HCT116 (cell line): ENCODE measurements around the gene SH3BGRL3.

Experiments used
- CEBPB ChIP-seq: IDR thresholded peaks from 2 replicates; pipeline ENCODE4 v1.6.1; 2012; ENCODE audit warnings: low read depth
- EZH2 ChIP-seq: fragments of 200-600 bp; sonication (generic); IDR thresholded peaks from 2 replicates; pipeline ENCODE4 v1.6.1; 2017; ENCODE audit warnings: antibody characterized with exemption, mixed run types
- EZH2phosphoT487 ChIP-seq: fragments of 200-600 bp; IDR thresholded peaks from 2 replicates; pipeline ENCODE4 v1.6.1; 2018; ENCODE audit warnings: antibody characterized with exemption, borderline replicate concordance
- POLR2A ChIP-seq: IDR thresholded peaks from 2 replicates; pipeline ENCODE4 v1.7.0; 2011; ENCODE audit warnings: borderline replicate concordance; ENCODE audit not compliant: insufficient read depth, insufficient read length; ENCODE audit errors: extremely low read depth
- POLR2AphosphoS5 ChIP-seq: IDR thresholded peaks from 2 replicates; pipeline ENCODE4 v1.6.1; 2011; ENCODE audit warnings: mild to moderate bottlenecking, low read depth, low read length, moderate library complexity
- SIN3A ChIP-seq: IDR thresholded peaks from 2 replicates; pipeline ENCODE4 v1.6.1; 2012; ENCODE audit warnings: low read depth
- YY1 ChIP-seq: IDR thresholded peaks from 2 replicates; pipeline ENCODE4 v1.6.1; 2011; ENCODE audit warnings: low read length, low read depth, moderate library complexity, mild to moderate bottlenecking; ENCODE audit not compliant: insufficient replicate concordance; ENCODE audit errors: extremely low read depth
- ZFX ChIP-seq: fragments of 450-650 bp; IDR thresholded peaks from 2 replicates; pipeline ENCODE4 v1.6.1; 2017
- ZNF274 ChIP-seq: fragments of 200-500 bp; sonication (Bioruptor generic); IDR thresholded peaks from 2 replicates; pipeline ENCODE4 v1.6.1; 2014; ENCODE audit warnings: mild to moderate bottlenecking, low read depth, low read length, inconsistent platforms
- TF ChIP-seq, protein P1 (sequence below): IDR thresholded peaks from 2 replicates; pipeline ENCODE4 v1.6.1; 2011; ENCODE audit warnings: mild to moderate bottlenecking, low read length, moderate library complexity; ENCODE audit not compliant: insufficient replicate concordance; ENCODE audit errors: extremely low read depth
- TF ChIP-seq, protein P2 (sequence below), 3 experiments: fragments of 200-600 bp in 1 of 3; sonication (generic) in 1 of 3; IDR thresholded peaks in 2 of 3; conservative IDR thresholded peaks in 1 of 3; 2 replicates each; pipeline ENCODE4 v1.5.1; 2012 to 2017; ENCODE audit warnings: low read depth in 2 of 3, low read length in 2 of 3, antibody characterized with exemption in 1 of 3, borderline replicate concordance in 1 of 3, control low read depth in 1 of 3, mild to moderate bottlenecking in 1 of 3, mixed read lengths in 1 of 3, mixed run types in 1 of 3, moderate library complexity in 1 of 3; ENCODE audit not compliant: insufficient read depth in 1 of 3
- TF ChIP-seq, protein P3 (sequence below): IDR thresholded peaks from 2 replicates; pipeline ENCODE4 v1.6.1; 2012

DNA sequence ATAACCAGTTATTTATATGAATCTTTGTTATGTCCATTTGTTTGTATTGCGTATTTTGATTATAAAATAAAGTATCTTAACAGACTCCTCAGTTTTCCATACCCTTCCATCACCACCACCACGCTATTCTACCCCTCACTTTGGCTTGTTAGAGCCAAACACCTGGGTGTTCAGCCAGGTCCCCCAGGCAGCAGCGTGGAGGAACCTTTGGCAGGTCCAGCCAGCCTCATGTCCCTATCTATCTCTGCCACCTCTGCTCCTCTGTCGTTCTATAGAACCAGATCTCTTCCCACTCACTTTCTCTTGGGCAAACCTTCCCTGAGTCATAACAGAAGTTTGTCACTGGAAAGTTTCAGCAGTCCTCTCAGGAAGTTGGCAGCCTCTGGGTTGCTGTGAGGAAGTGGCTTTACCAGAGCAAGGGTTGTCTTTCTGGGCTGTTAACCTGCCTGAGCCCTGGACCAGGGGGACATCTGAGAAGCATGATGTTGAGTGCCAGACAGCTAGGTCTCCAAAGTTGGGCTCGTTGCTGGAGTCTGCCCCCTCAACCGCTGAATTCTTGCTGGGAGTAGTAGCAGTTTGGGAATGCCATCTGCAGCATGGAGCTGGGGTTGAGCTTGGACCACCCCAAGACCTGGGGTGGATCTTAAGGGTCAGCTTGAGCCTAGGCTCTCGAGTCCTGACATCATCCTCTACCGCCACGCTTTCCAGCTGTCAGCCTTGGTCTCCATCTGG is 996 bp upstream of the SH3BGRL3 start:
- no peak for TF ChIP-seq ZFX
- no peak for TF ChIP-seq SIN3A
- TF ChIP-seq, protein P1, sequence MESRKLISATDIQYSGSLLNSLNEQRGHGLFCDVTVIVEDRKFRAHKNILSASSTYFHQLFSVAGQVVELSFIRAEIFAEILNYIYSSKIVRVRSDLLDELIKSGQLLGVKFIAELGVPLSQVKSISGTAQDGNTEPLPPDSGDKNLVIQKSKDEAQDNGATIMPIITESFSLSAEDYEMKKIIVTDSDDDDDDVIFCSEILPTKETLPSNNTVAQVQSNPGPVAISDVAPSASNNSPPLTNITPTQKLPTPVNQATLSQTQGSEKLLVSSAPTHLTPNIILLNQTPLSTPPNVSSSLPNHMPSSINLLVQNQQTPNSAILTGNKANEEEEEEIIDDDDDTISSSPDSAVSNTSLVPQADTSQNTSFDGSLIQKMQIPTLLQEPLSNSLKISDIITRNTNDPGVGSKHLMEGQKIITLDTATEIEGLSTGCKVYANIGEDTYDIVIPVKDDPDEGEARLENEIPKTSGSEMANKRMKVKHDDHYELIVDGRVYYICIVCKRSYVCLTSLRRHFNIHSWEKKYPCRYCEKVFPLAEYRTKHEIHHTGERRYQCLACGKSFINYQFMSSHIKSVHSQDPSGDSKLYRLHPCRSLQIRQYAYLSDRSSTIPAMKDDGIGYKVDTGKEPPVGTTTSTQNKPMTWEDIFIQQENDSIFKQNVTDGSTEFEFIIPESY: no peak
- TF ChIP-seq, protein P2, sequence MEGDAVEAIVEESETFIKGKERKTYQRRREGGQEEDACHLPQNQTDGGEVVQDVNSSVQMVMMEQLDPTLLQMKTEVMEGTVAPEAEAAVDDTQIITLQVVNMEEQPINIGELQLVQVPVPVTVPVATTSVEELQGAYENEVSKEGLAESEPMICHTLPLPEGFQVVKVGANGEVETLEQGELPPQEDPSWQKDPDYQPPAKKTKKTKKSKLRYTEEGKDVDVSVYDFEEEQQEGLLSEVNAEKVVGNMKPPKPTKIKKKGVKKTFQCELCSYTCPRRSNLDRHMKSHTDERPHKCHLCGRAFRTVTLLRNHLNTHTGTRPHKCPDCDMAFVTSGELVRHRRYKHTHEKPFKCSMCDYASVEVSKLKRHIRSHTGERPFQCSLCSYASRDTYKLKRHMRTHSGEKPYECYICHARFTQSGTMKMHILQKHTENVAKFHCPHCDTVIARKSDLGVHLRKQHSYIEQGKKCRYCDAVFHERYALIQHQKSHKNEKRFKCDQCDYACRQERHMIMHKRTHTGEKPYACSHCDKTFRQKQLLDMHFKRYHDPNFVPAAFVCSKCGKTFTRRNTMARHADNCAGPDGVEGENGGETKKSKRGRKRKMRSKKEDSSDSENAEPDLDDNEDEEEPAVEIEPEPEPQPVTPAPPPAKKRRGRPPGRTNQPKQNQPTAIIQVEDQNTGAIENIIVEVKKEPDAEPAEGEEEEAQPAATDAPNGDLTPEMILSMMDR (IDR thresholded peaks at IDR 0.05 in 2 of 3, conservative IDR thresholded peaks at IDR 0.05 in 1 of 3; ENCODE audit: borderline replicate concordance in 1 of 3, insufficient read depth in 1 of 3, low read depth in 2 of 3, low read length in 2 of 3): no peak
- no peak for TF ChIP-seq YY1
- no peak for TF ChIP-seq EZH2
- TF ChIP-seq POLR2A: no peak
- no peak for TF ChIP-seq CEBPB
- TF ChIP-seq, protein P3, sequence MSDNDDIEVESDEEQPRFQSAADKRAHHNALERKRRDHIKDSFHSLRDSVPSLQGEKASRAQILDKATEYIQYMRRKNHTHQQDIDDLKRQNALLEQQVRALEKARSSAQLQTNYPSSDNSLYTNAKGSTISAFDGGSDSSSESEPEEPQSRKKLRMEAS: no peak
- TF ChIP-seq ZNF274: no peak
- no peak for TF ChIP-seq POLR2AphosphoS5
- TF ChIP-seq EZH2phosphoT487: no peak
